ENCODE results near the gene NRG2.

NRG2 gene

GRCh38 chr5:140055152-140055551, 12.1 kb upstream of the NRG2 start:
- Histone ChIP-seq H3K4me3 (ENCODE audit: low read length) (no peak overlapping the region), H3K27ac (ENCODE audit: low read depth, low read length) (no peak overlapping the region), H3K27me3 (ENCODE audit: control insufficient read depth, low read length) (peaks cover 40% of the 10 kb centered on the region), H3F3A (ENCODE audit: control insufficient read depth, insufficient read depth) (no peaks in the 10 kb centered on the region), H4K20me1 (ENCODE audit: control insufficient read depth, insufficient read depth, low read depth, low read length) (no peaks in the 10 kb centered on the region), H3K9me3 (ENCODE audit: control insufficient read depth, insufficient read depth, low read length) (no peaks in the 10 kb centered on the region), H3K4me2 (ENCODE audit: low read length) (no peak overlapping the region), H3K79me2 (ENCODE audit: control insufficient read depth, low read length) (no peaks in the 10 kb centered on the region), H3K36me3 (ENCODE audit: control insufficient read depth, low read length) (no peaks in the 10 kb centered on the region), H3K9me2 (replicated peaks; ENCODE audit: control insufficient read depth, low read length) (no peaks in the 10 kb centered on the region), H3K4me1 (ENCODE audit: control insufficient read depth, low read length) (no peaks in the 10 kb centered on the region)
- TF ChIP-seq EZH2phosphoT487 (IDR thresholded peaks at IDR 0.05; ENCODE audit: borderline replicate concordance, low read length) (no peak), CTCF (IDR thresholded peaks at IDR 0.05; ENCODE audit: low read depth, low read length, poor library complexity, severe bottlenecking) (no peak)

GRCh38 chr5:140054086-140054689, 11.1 kb upstream of the NRG2 start:
- peaks cover 37% of the 10 kb centered on the region for H3K27me3 ChIP-seq (ENCODE audit: control insufficient read depth, low read length)
- H3K27ac ChIP-seq (ENCODE audit: low read depth, low read length): no peak overlapping the region
- H3K9me3 ChIP-seq (ENCODE audit: control insufficient read depth, insufficient read depth, low read length): no peaks in the 10 kb centered on the region
- H3K79me2 ChIP-seq (ENCODE audit: control insufficient read depth, low read length): no peaks in the 10 kb centered on the region
- H3K4me2 ChIP-seq (ENCODE audit: low read length): no peak overlapping the region
- H3K36me3 ChIP-seq (ENCODE audit: control insufficient read depth, low read length): no peaks in the 10 kb centered on the region
- H3F3A ChIP-seq (ENCODE audit: control insufficient read depth, insufficient read depth): no peaks in the 10 kb centered on the region
- TF ChIP-seq EZH2phosphoT487 (IDR thresholded peaks at IDR 0.05; ENCODE audit: borderline replicate concordance, low read length) (no peak), CTCF (IDR thresholded peaks at IDR 0.05; ENCODE audit: low read depth, low read length, poor library complexity, severe bottlenecking) (no peak)
- H3K4me1 ChIP-seq (ENCODE audit: control insufficient read depth, low read length): no peaks in the 10 kb centered on the region
- H3K9me2 ChIP-seq (replicated peaks; ENCODE audit: control insufficient read depth, low read length): no peaks in the 10 kb centered on the region
- no peak overlapping the region for H3K4me3 ChIP-seq (ENCODE audit: low read length)
- H4K20me1 ChIP-seq (ENCODE audit: control insufficient read depth, insufficient read depth, low read depth, low read length): no peaks in the 10 kb centered on the region

GRCh38 chr5:140051950-140052349, 8.9 kb upstream of the NRG2 start:
- H3K9me3 ChIP-seq (ENCODE audit: control insufficient read depth, insufficient read depth, low read length): no peaks in the 10 kb centered on the region
- H3K4me2 ChIP-seq (ENCODE audit: low read length): no peak overlapping the region
- H3K27me3 ChIP-seq (ENCODE audit: control insufficient read depth, low read length): peaks cover 26% of the 10 kb centered on the region
- H3K36me3 ChIP-seq (ENCODE audit: control insufficient read depth, low read length): no peaks in the 10 kb centered on the region
- no peaks in the 10 kb centered on the region for H3K4me1 ChIP-seq (ENCODE audit: control insufficient read depth, low read length)
- H3K4me3 ChIP-seq (ENCODE audit: low read length): no peak overlapping the region
- H4K20me1 ChIP-seq (ENCODE audit: control insufficient read depth, insufficient read depth, low read depth, low read length): no peaks in the 10 kb centered on the region
- no peaks in the 10 kb centered on the region for H3K9me2 ChIP-seq (replicated peaks; ENCODE audit: control insufficient read depth, low read length)
- no peak for TF ChIP-seq CTCF (IDR thresholded peaks at IDR 0.05; ENCODE audit: low read depth, low read length, poor library complexity, severe bottlenecking)
- H3K27ac ChIP-seq (ENCODE audit: low read depth, low read length): no peak overlapping the region
- H3K79me2 ChIP-seq (ENCODE audit: control insufficient read depth, low read length): no peaks in the 10 kb centered on the region
- no peaks in the 10 kb centered on the region for H3F3A ChIP-seq (ENCODE audit: control insufficient read depth, insufficient read depth)
